SK-N-SH treated with all-trans-retinoic acid at 6 μM for 48 hours (cell line): ENCODE measurements around the gene CPSF7.
"Not testable (repeated sequence)": the region's sequence is repeated elsewhere in the genome, so short reads cannot be mapped to it uniquely, and the experiment has no call there.

Experiments used
- ATAC-seq: fragments of 200-7000 bp; cut with Tn5 transposase; 3 replicates; pipeline ENCODE4 v1.9.1; 2020; ENCODE audit warnings: mild to moderate bottlenecking, moderate library complexity
- ARNTL ChIP-seq: fragments of 450-650 bp; formaldehyde crosslinking; IDR thresholded peaks from 2 replicates; pipeline ENCODE4 v1.5.0; 2020; ENCODE audit warnings: low read depth, mild to moderate bottlenecking, moderate library complexity, borderline replicate concordance
- ESRRG ChIP-seq: fragments of 250-450 bp; sonication (Bioruptor Pico); IDR thresholded peaks from 2 replicates; pipeline ENCODE4 v1.6.1; 2021; ENCODE audit warnings: mild to moderate bottlenecking
- ISL1 ChIP-seq: fragments of 250-450 bp; sonication (Bioruptor Pico); IDR thresholded peaks from 2 replicates; pipeline ENCODE4 v2.1.2; 2022; ENCODE audit warnings: mild to moderate bottlenecking, moderate library complexity
- OSR1 ChIP-seq: fragments of 250-450 bp; sonication (Bioruptor Pico); IDR thresholded peaks from 2 replicates; pipeline ENCODE4 v1.8.0; 2022; ENCODE audit warnings: moderate library complexity, mild to moderate bottlenecking, inconsistent platforms
- PATZ1 ChIP-seq: fragments of 250-450 bp; sonication (Bioruptor Pico); IDR thresholded peaks from 2 replicates; pipeline ENCODE4 v1.8.0; 2020; ENCODE audit warnings: mild to moderate bottlenecking, moderate library complexity, borderline replicate concordance
- PPARA ChIP-seq: fragments of 250-450 bp; sonication (Bioruptor Pico); IDR thresholded peaks from 2 replicates; pipeline ENCODE4 v1.5.0; 2020; ENCODE audit warnings: mild to moderate bottlenecking, borderline replicate concordance
- TOX ChIP-seq: fragments of 250-450 bp; sonication (Bioruptor Pico); IDR thresholded peaks from 2 replicates; pipeline ENCODE4 v1.8.0; 2021; ENCODE audit warnings: mild to moderate bottlenecking, moderate library complexity, borderline replicate concordance
- ZC3H10 ChIP-seq: fragments of 250-450 bp; sonication (Bioruptor Pico); IDR thresholded peaks from 2 replicates; pipeline ENCODE4 v1.5.1; 2021; ENCODE audit warnings: mild to moderate bottlenecking, moderate library complexity
- ZFP3 ChIP-seq: fragments of 250-450 bp; sonication (Bioruptor Pico); IDR thresholded peaks from 2 replicates; pipeline ENCODE4 v1.5.0; 2020; ENCODE audit warnings: mild to moderate bottlenecking, moderate library complexity
- ZNF565 ChIP-seq: fragments of 450-650 bp; formaldehyde crosslinking; conservative IDR thresholded peaks from 2 replicates; pipeline ENCODE4 v1.5.0; 2020; ENCODE audit warnings: low read depth, mild to moderate bottlenecking, moderate library complexity
- ZNF70 ChIP-seq: fragments of 450-650 bp; formaldehyde crosslinking; IDR thresholded peaks from 2 replicates; pipeline ENCODE4 v1.5.0; 2020; ENCODE audit warnings: mild to moderate bottlenecking, moderate library complexity
- ZNF8 ChIP-seq: fragments of 450-650 bp; formaldehyde crosslinking; IDR thresholded peaks from 2 replicates; pipeline ENCODE4 v1.5.0; 2020; ENCODE audit warnings: mild to moderate bottlenecking, moderate library complexity
- TF ChIP-seq, protein P1 (sequence below): fragments of 250-450 bp; sonication (Bioruptor Pico); IDR thresholded peaks from 2 replicates; pipeline ENCODE4 v1.5.1; 2021; ENCODE audit warnings: mild to moderate bottlenecking, moderate library complexity
- TF ChIP-seq, protein P2 (sequence below): fragments of 250-450 bp; sonication (Bioruptor Pico); IDR thresholded peaks from 2 replicates; pipeline ENCODE4 v1.5.1; 2020; ENCODE audit warnings: low read depth, mild to moderate bottlenecking, moderate library complexity
- TF ChIP-seq, protein P3 (sequence below): fragments of 250-450 bp; sonication (Bioruptor Pico); IDR thresholded peaks from 2 replicates; pipeline ENCODE4 v1.5.0; 2020; ENCODE audit warnings: mild to moderate bottlenecking, moderate library complexity

The CPSF7 gene

DNA sequence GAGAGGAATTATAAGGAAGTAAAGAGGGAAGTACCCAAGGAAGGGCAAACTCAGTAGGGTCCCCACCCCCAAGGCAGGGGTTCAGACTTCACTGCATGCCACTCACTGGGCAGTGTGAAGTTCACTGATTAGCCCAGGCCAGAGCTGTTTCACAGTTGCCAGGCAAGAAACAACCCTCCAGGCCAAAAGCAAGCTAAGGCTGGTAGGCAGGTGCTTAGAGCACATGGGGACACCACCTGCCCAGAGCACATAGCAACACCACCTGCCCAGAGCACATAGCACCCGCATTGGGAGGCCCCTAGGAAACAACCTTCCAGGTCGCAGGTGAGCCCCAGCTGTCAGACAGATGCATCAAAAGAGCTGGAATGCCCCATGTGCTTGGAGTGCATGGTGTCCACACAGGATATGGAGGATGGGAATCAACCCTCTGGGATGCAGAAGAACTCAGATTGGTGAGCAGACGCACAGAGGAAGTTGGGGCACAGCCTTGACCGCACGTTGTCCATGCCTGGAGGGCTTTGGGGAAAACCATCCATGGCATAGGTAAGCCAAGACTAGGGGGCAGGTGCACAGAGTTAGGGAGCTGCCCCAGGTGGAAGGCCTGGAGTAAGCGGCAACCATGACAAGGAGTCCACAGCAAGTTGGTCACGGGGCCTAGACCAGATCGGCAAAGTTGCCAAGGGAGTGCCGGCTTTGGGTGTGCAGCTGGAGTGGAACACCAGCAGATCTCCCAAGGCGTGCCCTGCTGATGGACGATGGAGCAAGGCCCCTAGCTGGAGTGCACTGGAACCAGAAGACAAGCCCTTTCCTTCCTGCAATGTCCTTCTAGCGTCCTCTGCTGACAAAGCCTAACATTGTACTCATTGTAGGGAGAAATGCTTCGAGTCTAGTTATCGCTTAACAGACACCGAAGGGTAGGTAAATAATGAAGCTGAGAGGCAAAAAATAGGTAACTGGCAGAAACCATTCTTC lies 45.2 kb downstream of the CPSF7 start:
- ATAC-seq = peak; percentile 55
- TF ChIP-seq TOX (CRISPR knock-in tag) (no peak), ZC3H10 (CRISPR knock-in tag) (no peak), PPARA (CRISPR knock-in tag) (no peak), PATZ1 (CRISPR knock-in tag) (no peak), ISL1 (no peak), ZNF8 (CRISPR knock-in tag) (no peak), ZNF70 (CRISPR knock-in tag) (no peak)
- TF ChIP-seq, protein P1, sequence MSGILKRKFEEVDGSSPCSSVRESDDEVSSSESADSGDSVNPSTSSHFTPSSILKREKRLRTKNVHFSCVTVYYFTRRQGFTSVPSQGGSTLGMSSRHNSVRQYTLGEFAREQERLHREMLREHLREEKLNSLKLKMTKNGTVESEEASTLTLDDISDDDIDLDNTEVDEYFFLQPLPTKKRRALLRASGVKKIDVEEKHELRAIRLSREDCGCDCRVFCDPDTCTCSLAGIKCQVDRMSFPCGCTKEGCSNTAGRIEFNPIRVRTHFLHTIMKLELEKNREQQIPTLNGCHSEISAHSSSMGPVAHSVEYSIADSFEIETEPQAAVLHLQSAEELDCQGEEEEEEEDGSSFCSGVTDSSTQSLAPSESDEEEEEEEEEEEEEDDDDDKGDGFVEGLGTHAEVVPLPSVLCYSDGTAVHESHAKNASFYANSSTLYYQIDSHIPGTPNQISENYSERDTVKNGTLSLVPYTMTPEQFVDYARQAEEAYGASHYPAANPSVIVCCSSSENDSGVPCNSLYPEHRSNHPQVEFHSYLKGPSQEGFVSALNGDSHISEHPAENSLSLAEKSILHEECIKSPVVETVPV = no peak

- ATAC-seq = not testable (repeated sequence)
Observed at GRCh38 chr11:61383859-61384258, 45.9 kb downstream of the CPSF7 start.

GRCh38 chr11:61380884-61381283 lies 48.9 kb downstream of the CPSF7 start:
- TF ChIP-seq, protein P2, sequence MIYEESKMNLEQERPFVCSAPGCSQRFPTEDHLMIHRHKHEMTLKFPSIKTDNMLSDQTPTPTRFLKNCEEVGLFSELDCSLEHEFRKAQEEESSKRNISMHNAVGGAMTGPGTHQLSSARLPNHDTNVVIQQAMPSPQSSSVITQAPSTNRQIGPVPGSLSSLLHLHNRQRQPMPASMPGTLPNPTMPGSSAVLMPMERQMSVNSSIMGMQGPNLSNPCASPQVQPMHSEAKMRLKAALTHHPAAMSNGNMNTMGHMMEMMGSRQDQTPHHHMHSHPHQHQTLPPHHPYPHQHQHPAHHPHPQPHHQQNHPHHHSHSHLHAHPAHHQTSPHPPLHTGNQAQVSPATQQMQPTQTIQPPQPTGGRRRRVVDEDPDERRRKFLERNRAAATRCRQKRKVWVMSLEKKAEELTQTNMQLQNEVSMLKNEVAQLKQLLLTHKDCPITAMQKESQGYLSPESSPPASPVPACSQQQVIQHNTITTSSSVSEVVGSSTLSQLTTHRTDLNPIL (CRISPR knock-in tag) = no peak
- no peak for TF ChIP-seq ZNF70 (CRISPR knock-in tag)
- no peak for TF ChIP-seq TOX (CRISPR knock-in tag)
- no peak for TF ChIP-seq ZNF565 (CRISPR knock-in tag)
- no peak for TF ChIP-seq ARNTL (CRISPR knock-in tag)
- TF ChIP-seq, protein P1 = no peak
- TF ChIP-seq ZC3H10 (CRISPR knock-in tag) = no peak
- TF ChIP-seq PATZ1 (CRISPR knock-in tag) = no peak

DNA sequence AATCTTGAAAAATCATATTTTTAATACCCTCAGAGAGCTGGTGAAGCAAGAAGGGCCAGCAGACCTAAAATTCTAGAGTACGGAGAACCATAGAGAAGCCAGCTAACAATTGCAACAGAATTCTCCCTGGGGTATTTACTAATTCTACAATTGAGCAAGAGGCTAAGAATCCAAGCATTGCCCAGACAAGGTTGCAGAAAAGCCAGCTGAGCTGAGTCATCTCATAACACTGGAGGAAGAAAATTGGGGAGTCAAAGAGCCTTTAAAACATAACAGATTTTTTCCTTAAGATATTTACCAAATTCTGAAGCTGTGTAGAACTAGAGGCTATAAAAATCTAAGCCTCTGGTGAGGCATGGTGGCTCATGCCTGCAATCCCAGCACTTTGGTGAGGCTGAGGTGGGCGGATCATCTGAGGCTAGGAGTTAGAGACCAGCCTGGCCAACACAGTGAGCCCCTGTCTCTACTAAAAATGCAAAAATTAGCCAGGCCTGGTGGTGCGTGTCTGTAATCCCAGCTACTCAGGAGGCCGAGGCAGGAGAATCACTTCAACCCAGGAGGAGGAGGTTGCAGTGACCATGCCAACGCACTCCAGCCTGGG lies 51.0 kb downstream of the CPSF7 start:
- ATAC-seq = peak; percentile 86
- TF ChIP-seq, protein P1 = no peak
- TF ChIP-seq, protein P2 (CRISPR knock-in tag) = no peak
- TF ChIP-seq OSR1 (CRISPR knock-in tag) (no peak), ZFP3 (CRISPR knock-in tag) (no peak), ZNF70 (CRISPR knock-in tag) (no peak), PATZ1 (CRISPR knock-in tag) (no peak), ESRRG (CRISPR knock-in tag) (no peak), TOX (CRISPR knock-in tag) (no peak), ZNF8 (CRISPR knock-in tag) (no peak), PPARA (CRISPR knock-in tag) (no peak)
- TF ChIP-seq, protein P3, sequence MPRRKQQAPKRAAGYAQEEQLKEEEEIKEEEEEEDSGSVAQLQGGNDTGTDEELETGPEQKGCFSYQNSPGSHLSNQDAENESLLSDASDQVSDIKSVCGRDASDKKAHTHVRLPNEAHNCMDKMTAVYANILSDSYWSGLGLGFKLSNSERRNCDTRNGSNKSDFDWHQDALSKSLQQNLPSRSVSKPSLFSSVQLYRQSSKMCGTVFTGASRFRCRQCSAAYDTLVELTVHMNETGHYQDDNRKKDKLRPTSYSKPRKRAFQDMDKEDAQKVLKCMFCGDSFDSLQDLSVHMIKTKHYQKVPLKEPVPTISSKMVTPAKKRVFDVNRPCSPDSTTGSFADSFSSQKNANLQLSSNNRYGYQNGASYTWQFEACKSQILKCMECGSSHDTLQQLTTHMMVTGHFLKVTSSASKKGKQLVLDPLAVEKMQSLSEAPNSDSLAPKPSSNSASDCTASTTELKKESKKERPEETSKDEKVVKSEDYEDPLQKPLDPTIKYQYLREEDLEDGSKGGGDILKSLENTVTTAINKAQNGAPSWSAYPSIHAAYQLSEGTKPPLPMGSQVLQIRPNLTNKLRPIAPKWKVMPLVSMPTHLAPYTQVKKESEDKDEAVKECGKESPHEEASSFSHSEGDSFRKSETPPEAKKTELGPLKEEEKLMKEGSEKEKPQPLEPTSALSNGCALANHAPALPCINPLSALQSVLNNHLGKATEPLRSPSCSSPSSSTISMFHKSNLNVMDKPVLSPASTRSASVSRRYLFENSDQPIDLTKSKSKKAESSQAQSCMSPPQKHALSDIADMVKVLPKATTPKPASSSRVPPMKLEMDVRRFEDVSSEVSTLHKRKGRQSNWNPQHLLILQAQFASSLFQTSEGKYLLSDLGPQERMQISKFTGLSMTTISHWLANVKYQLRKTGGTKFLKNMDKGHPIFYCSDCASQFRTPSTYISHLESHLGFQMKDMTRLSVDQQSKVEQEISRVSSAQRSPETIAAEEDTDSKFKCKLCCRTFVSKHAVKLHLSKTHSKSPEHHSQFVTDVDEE (CRISPR knock-in tag) = no peak

More at GRCh38 chr11:61380884-61381283, 48.9 kb downstream of the CPSF7 start:
- no peak for ATAC-seq
